Thyroid gland (tissue), 4 donors: ENCODE data around the gene SERPINC1.

Source experiments
- POLR2A ChIP-seq, 2 donors: fragments of 450-650 bp; IDR thresholded peaks; one replicate each; pipeline ENCODE4 v1.6.1; 2017; ENCODE audit warnings: antibody characterized with exemption in 2 of 2, mild to moderate bottlenecking in 2 of 2, moderate library complexity in 1 of 2
- TF ChIP-seq, protein P1 (sequence below), 6 experiments: fragments of 200-600 bp in 3 of 6; fragments of 450-650 bp in 3 of 6; sonication (generic) in 3 of 6; IDR thresholded peaks; one replicate each; pipeline ENCODE4 v1.5.1; 2016 to 2019; ENCODE audit warnings: antibody characterized with exemption in 6 of 6, mild to moderate bottlenecking in 2 of 6, inconsistent platforms in 1 of 6, moderate library complexity in 1 of 6

DNA sequence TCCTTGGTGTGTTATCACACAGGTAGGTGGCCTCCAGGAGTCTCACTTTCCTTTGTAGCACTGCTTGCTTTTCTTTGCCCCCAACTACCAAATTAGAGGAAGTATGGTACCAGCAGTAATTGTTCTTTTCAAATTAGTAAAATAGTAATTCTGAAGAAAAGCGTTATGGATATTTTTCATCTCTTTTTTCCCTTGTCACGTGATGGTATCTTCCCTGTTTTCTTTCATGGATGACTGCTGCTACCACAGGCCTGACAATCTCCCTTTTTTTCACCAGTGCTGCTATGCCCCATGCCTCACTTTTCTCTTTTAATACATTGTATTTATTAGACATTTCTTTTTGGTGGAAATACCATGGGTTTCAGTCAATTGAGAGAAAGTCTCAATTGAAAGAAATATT lies 45.6 kb downstream of the SERPINC1 start:
- TF ChIP-seq, protein P1, sequence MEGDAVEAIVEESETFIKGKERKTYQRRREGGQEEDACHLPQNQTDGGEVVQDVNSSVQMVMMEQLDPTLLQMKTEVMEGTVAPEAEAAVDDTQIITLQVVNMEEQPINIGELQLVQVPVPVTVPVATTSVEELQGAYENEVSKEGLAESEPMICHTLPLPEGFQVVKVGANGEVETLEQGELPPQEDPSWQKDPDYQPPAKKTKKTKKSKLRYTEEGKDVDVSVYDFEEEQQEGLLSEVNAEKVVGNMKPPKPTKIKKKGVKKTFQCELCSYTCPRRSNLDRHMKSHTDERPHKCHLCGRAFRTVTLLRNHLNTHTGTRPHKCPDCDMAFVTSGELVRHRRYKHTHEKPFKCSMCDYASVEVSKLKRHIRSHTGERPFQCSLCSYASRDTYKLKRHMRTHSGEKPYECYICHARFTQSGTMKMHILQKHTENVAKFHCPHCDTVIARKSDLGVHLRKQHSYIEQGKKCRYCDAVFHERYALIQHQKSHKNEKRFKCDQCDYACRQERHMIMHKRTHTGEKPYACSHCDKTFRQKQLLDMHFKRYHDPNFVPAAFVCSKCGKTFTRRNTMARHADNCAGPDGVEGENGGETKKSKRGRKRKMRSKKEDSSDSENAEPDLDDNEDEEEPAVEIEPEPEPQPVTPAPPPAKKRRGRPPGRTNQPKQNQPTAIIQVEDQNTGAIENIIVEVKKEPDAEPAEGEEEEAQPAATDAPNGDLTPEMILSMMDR (IDR thresholded peaks at IDR 0.05) = no peak
- TF ChIP-seq POLR2A (IDR thresholded peaks at IDR 0.05) = no peak
